ENCODE data around the gene GUCD1. TPM values are rescaled to one million over a fixed set of nuclear protein-coding genes. Genes with fewer than 3 reads are reported as not detected.

Gene GUCD1
- total and polyA plus RNA-seq, 2 of the 13 experiments (the other 11 are each of a cell fraction or from before 2014, with no cell fraction given) = 128 to 245 TPM

GRCh38 chr22:24525416-24526037 lies 29.4 kb downstream of the GUCD1 start (continued):
- TF ChIP-seq ZNF646 (CRISPR knock-in tag; IDR thresholded peaks at IDR 0.05) = no peak
- peak; percentile 94 for TF ChIP-seq TEAD3 (CRISPR knock-in tag; optimal IDR thresholded peaks at IDR 0.05; ENCODE audit: borderline replicate concordance)
- TF ChIP-seq, protein P1, sequence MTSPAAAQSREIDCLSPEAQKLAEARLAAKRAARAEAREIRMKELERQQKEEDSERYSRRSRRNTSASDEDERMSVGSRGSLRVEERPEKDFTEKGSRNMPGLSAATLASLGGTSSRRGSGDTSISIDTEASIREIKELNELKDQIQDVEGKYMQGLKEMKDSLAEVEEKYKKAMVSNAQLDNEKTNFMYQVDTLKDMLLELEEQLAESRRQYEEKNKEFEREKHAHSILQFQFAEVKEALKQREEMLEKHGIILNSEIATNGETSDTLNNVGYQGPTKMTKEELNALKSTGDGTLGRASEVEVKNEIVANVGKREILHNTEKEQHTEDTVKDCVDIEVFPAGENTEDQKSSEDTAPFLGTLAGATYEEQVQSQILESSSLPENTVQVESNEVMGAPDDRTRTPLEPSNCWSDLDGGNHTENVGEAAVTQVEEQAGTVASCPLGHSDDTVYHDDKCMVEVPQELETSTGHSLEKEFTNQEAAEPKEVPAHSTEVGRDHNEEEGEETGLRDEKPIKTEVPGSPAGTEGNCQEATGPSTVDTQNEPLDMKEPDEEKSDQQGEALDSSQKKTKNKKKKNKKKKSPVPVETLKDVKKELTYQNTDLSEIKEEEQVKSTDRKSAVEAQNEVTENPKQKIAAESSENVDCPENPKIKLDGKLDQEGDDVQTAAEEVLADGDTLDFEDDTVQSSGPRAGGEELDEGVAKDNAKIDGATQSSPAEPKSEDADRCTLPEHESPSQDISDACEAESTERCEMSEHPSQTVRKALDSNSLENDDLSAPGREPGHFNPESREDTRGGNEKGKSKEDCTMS (CRISPR knock-in tag; conservative IDR thresholded peaks at IDR 0.05) = no peak
- TF ChIP-seq, protein P2, sequence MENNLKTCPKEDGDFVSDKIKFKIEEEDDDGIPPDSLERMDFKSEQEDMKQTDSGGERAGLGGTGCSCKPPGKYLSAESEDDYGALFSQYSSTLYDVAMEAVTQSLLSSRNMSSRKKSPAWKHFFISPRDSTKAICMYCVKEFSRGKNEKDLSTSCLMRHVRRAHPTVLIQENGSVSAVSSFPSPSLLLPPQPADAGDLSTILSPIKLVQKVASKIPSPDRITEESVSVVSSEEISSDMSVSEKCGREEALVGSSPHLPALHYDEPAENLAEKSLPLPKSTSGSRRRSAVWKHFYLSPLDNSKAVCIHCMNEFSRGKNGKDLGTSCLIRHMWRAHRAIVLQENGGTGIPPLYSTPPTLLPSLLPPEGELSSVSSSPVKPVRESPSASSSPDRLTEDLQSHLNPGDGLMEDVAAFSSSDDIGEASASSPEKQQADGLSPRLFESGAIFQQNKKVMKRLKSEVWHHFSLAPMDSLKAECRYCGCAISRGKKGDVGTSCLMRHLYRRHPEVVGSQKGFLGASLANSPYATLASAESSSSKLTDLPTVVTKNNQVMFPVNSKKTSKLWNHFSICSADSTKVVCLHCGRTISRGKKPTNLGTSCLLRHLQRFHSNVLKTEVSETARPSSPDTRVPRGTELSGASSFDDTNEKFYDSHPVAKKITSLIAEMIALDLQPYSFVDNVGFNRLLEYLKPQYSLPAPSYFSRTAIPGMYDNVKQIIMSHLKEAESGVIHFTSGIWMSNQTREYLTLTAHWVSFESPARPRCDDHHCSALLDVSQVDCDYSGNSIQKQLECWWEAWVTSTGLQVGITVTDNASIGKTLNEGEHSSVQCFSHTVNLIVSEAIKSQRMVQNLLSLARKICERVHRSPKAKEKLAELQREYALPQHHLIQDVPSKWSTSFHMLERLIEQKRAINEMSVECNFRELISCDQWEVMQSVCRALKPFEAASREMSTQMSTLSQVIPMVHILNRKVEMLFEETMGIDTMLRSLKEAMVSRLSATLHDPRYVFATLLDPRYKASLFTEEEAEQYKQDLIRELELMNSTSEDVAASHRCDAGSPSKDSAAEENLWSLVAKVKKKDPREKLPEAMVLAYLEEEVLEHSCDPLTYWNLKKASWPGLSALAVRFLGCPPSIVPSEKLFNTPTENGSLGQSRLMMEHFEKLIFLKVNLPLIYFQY (CRISPR knock-in tag; IDR thresholded peaks at IDR 0.05; ENCODE audit: borderline replicate concordance) = no peak
- TF ChIP-seq ZNF883 (CRISPR knock-in tag; IDR thresholded peaks at IDR 0.05; ENCODE audit: not compliant biosample characterization) = no peak
- TF ChIP-seq ADNP (CRISPR knock-in tag; IDR thresholded peaks at IDR 0.05) = no peak
- TF ChIP-seq DPF2 (CRISPR knock-in tag; IDR thresholded peaks at IDR 0.05; ENCODE audit: borderline replicate concordance, low read depth) = peak; percentile 42; the same call in 1 of the 2 replicates
- TF ChIP-seq SMARCC2 (IDR thresholded peaks at IDR 0.05) = no peak
- no peak for TF ChIP-seq ZSCAN29 (CRISPR knock-in tag; conservative IDR thresholded peaks at IDR 0.05)
- no peak for TF ChIP-seq ZNF619 (CRISPR knock-in tag; IDR thresholded peaks at IDR 0.05)
- no peak for TF ChIP-seq GPN1 (CRISPR knock-in tag; IDR thresholded peaks at IDR 0.05; ENCODE audit: borderline replicate concordance)
- 0 out of 2 replicates have a peak, but pooled peaks have one; percentile 27 for TF ChIP-seq ZNF891 (CRISPR knock-in tag; IDR thresholded peaks at IDR 0.05)
- no peak for TF ChIP-seq ZNF567 (CRISPR knock-in tag; IDR thresholded peaks at IDR 0.05; ENCODE audit: borderline replicate concordance)
- TF ChIP-seq GATA4 (IDR thresholded peaks at IDR 0.05; ENCODE audit: borderline replicate concordance, low read depth) = no peak
- TF ChIP-seq HNRNPL (IDR thresholded peaks at IDR 0.05; ENCODE audit: low read depth, low read length) = no peak
- no peak for TF ChIP-seq ZNF296 (CRISPR knock-in tag; conservative IDR thresholded peaks at IDR 0.05)
- TF ChIP-seq ZNF30 (CRISPR knock-in tag; IDR thresholded peaks at IDR 0.05) = no peak
